H1 (cell line): ENCODE data around the gene GRIP1. TPM values are rescaled to one million over a fixed set of nuclear protein-coding genes. Genes with fewer than 3 reads are reported as not detected.

Source experiments
- CTCF ChIA-PET: fragments of 300-600 bp; sonication (Branson Sonifier 250); formaldehyde crosslinking; loops from one replicate; lab custom pipeline; 2021; ENCODE audit not compliant: partially characterized antibody; lab: Charles Lee
- POLR2A ChIA-PET: fragments of 300-600 bp; sonication (Branson Sonifier 250); formaldehyde crosslinking; loops from one replicate; lab custom pipeline; 2021; ENCODE audit warnings: inconsistent platforms; ENCODE audit not compliant: partially characterized antibody; lab: Charles Lee
- DNase-seq, 2 experiments: peaks; one replicate each; pipeline versions ENCODE4 v3.0.0 to v3.0.0-alpha.2; 2010 to 2022; ENCODE audit warnings: low spot score in 2 of 2, low read depth in 1 of 2, mixed read lengths in 1 of 2
- FAIRE-seq: peaks from 2 replicates; lab custom pipeline; 2011; peaks lifted over from hg19 to GRCh38; lab: Jason Lieb, UNC
- H2AFZ ChIP-seq: 2 replicates; pipeline ENCODE4 v1.8.1; 2012; ENCODE audit warnings: low read length, inconsistent platforms
- H2AK5ac ChIP-seq: 2 replicates; pipeline ENCODE4 v1.6.1; 2013; ENCODE audit warnings: low read depth, low read length
- H2BK120ac ChIP-seq: replicated peaks from 2 replicates; pipeline ENCODE3; 2013; ENCODE audit warnings: low read depth, low read length, inconsistent platforms
- H2BK12ac ChIP-seq: 2 replicates; pipeline ENCODE4 v1.6.1; 2013; ENCODE audit warnings: low read depth, low read length
- H2BK15ac ChIP-seq: 2 replicates; pipeline ENCODE4 v1.6.1; 2013; ENCODE audit warnings: low read length
- H2BK20ac ChIP-seq: 2 replicates; pipeline ENCODE4 v1.6.1; 2013; ENCODE audit warnings: low read length
- H2BK5ac ChIP-seq: 2 replicates; pipeline ENCODE4 v1.6.1; 2013; ENCODE audit warnings: low read depth, low read length
- H3K14ac ChIP-seq: 2 replicates; pipeline ENCODE4 v1.6.1; 2013; ENCODE audit warnings: inconsistent platforms; ENCODE audit not compliant: insufficient read length
- H3K18ac ChIP-seq: 2 replicates; pipeline ENCODE4 v1.6.1; 2013; ENCODE audit warnings: low read length; ENCODE audit errors: extremely low read depth
- H3K23ac ChIP-seq: 2 replicates; pipeline ENCODE4 v1.6.1; 2013; ENCODE audit warnings: inconsistent platforms; ENCODE audit not compliant: insufficient read length
- H3K23me2 ChIP-seq: 2 replicates; pipeline ENCODE4 v1.6.1; 2013; ENCODE audit warnings: low read depth, low read length
- H3K27ac ChIP-seq: 2 replicates; pipeline ENCODE4 v1.6.1; 2011; ENCODE audit warnings: low read depth, low read length, inconsistent platforms
- H3K27me3 ChIP-seq, 4 experiments: replicated peaks in 1 of 4; 1 replicate in 1 of 4; 2 replicates in 3 of 4; pipeline versions ENCODE4 v1.6.1 to v1.8.1; 2011 to 2013; ENCODE audit warnings: low read length in 3 of 4, mild to moderate bottlenecking in 3 of 4, inconsistent platforms in 2 of 4, mixed read lengths in 2 of 4, moderate library complexity in 1 of 4; ENCODE audit not compliant: control insufficient read depth in 3 of 4, insufficient read depth in 3 of 4; ENCODE audit errors: extremely low read depth in 1 of 4
- H3K36me3 ChIP-seq, 4 experiments: 2 replicates each; pipeline versions ENCODE4 v1.6.1 to v1.8.1; 2011 to 2013; ENCODE audit warnings: mild to moderate bottlenecking in 4 of 4, low read length in 3 of 4, moderate library complexity in 2 of 4, control low read depth in 1 of 4, inconsistent platforms in 1 of 4; ENCODE audit not compliant: insufficient read depth in 4 of 4, control insufficient read depth in 2 of 4
- H3K4ac ChIP-seq: replicated peaks from 2 replicates; pipeline ENCODE3; 2013; ENCODE audit warnings: low read length, low read depth, mixed read lengths, inconsistent platforms; ENCODE audit not compliant: insufficient read length
- H3K4me1 ChIP-seq, 4 experiments: replicated peaks in 1 of 4; 1 replicate in 1 of 4; 2 replicates in 3 of 4; pipeline versions ENCODE4 v1.6.1 to v1.8.1; 2011 to 2013; ENCODE audit warnings: low read length in 3 of 4, inconsistent platforms in 2 of 4, mixed read lengths in 1 of 4; ENCODE audit not compliant: insufficient read depth in 4 of 4, control insufficient read depth in 3 of 4
- H3K4me2 ChIP-seq, 2 experiments: 2 replicates each; pipeline versions ENCODE4 v1.6.1 to v1.8.1; 2011 to 2013; ENCODE audit warnings: low read depth in 2 of 2, low read length in 2 of 2, control low read depth in 1 of 2, inconsistent platforms in 1 of 2, mild to moderate bottlenecking in 1 of 2; ENCODE audit not compliant: insufficient read depth in 1 of 2
- H3K4me3 ChIP-seq, 4 experiments: fragments of 200-600, 300-600 bp in 1 of 4; sonication (generic), shearing (Covaris generic), sonication (Bioruptor Twin) in 1 of 4; 2 replicates each; pipeline versions ENCODE4 v1.5.1 to v1.8.1; 2011 to 2016; ENCODE audit warnings: low read length in 4 of 4, low read depth in 3 of 4, control low read depth in 2 of 4, inconsistent platforms in 2 of 4, mild to moderate bottlenecking in 2 of 4, mixed read lengths in 1 of 4, moderate library complexity in 1 of 4; ENCODE audit not compliant: insufficient read depth in 2 of 4; ENCODE audit errors: extremely low read depth in 1 of 4
- H3K56ac ChIP-seq: replicated peaks from 2 replicates; pipeline ENCODE3; 2013; ENCODE audit warnings: low read depth, mild to moderate bottlenecking, mixed read lengths, low read length, inconsistent platforms; ENCODE audit not compliant: insufficient read length
- H3K79me1 ChIP-seq: 2 replicates; pipeline ENCODE4 v1.6.1; 2013; ENCODE audit warnings: low read depth, low read length, control low read depth
- H3K79me2 ChIP-seq, 2 experiments: 2 replicates each; pipeline versions ENCODE4 v1.6.1 to v1.8.1; 2012 to 2013; ENCODE audit warnings: low read length in 2 of 2, mild to moderate bottlenecking in 2 of 2, inconsistent platforms in 1 of 2; ENCODE audit not compliant: insufficient read depth in 2 of 2, control insufficient read depth in 1 of 2
- H3K9ac ChIP-seq, 4 experiments: replicated peaks in 1 of 4; 1 replicate in 1 of 4; 2 replicates in 3 of 4; pipeline versions ENCODE4 v1.6.1 to v1.8.1; 2011 to 2013; ENCODE audit warnings: low read depth in 3 of 4, low read length in 3 of 4, control low read depth in 2 of 4, mild to moderate bottlenecking in 2 of 4, moderate library complexity in 2 of 4, inconsistent platforms in 1 of 4; ENCODE audit errors: extremely low read depth in 1 of 4
- H3K9me3 ChIP-seq, 2 experiments: 2 replicates each; pipeline versions ENCODE4 v1.6.1 to v1.8.1; 2012 to 2013; ENCODE audit warnings: mild to moderate bottlenecking in 2 of 2, moderate library complexity in 2 of 2, control low read depth in 1 of 2, inconsistent platforms in 1 of 2, low read depth in 1 of 2, low read length in 1 of 2, mixed read lengths in 1 of 2; ENCODE audit not compliant: insufficient read depth in 2 of 2
- H4K20me1 ChIP-seq, 2 experiments: replicated peaks in 1 of 2; 2 replicates each; pipeline versions ENCODE3 to v1.8.1; 2011 to 2013; ENCODE audit warnings: inconsistent platforms in 2 of 2, low read length in 2 of 2, mild to moderate bottlenecking in 1 of 2; ENCODE audit not compliant: insufficient read depth in 2 of 2, control insufficient read depth in 1 of 2
- H4K5ac ChIP-seq: 2 replicates; pipeline ENCODE4 v1.6.1; 2013; ENCODE audit warnings: low read length, low read depth, mixed read lengths, inconsistent platforms; ENCODE audit not compliant: insufficient read length
- H4K8ac ChIP-seq: 2 replicates; pipeline ENCODE4 v1.8.0; 2013; ENCODE audit warnings: mild to moderate bottlenecking, moderate library complexity, low read length, inconsistent platforms; ENCODE audit not compliant: insufficient read depth; ENCODE audit errors: extremely low read depth
- H4K91ac ChIP-seq: replicated peaks from 2 replicates; pipeline ENCODE3; 2013; ENCODE audit warnings: low read length, mixed read lengths, inconsistent platforms; ENCODE audit not compliant: insufficient read length
- EZH2 ChIP-seq: fragments of 200-600 bp; sonication (generic); IDR thresholded peaks from 2 replicates; pipeline ENCODE4 v1.7.1; 2012; ENCODE audit warnings: low read depth, mild to moderate bottlenecking, moderate library complexity, low read length, inconsistent platforms; ENCODE audit not compliant: severe bottlenecking
- NANOG ChIP-seq: IDR thresholded peaks from 2 replicates; pipeline ENCODE4 v1.6.1; 2011; ENCODE audit warnings: low read length, low read depth, mild to moderate bottlenecking, inconsistent platforms; ENCODE audit not compliant: insufficient read depth, poor library complexity, severe bottlenecking
- TBP ChIP-seq: IDR thresholded peaks from 2 replicates; pipeline ENCODE4 v1.6.1; 2011; ENCODE audit warnings: low read depth, low read length, improper control_type of control experiment
- WGBS, 2 experiments: shearing (Covaris generic) in 1 of 2; methylation state at CpG; one replicate each; pipeline versions ENCODE4 v1.1.6 to v1.1.7; 2013 to 2015; ENCODE audit warnings: low lambda C conversion rate in 2 of 2, mixed read lengths in 2 of 2, inconsistent platforms in 1 of 2, low coverage in 1 of 2, missing lambda C conversion rate in 1 of 2; ENCODE audit not compliant: insufficient replicate concordance in 2 of 2, insufficient coverage in 1 of 2, insufficient read length in 1 of 2; ENCODE audit errors: extremely low coverage in 1 of 2, missing lambda C conversion rate in 1 of 2; 5-methylcytosine and 5-hydroxymethylcytosine counted together
- polyA plus RNA-seq, 7 experiments: library from polyadenylated mRNA; depleted of rRNA in 3 of 7; stranded (reverse) in 5 of 7; unstranded in 2 of 7; fragments of >200 nt in 5 of 7; fragments of 200-250 nt in 2 of 7; gene quantifications; 1 replicate in 5 of 7; 2 replicates in 1 of 7; 4 replicates in 1 of 7; pipeline versions ENCODE4 v1.2.1 to v1.2.3, GENCODE V29; 2011 to 2013; ENCODE audit warnings: missing spikeins in 2 of 7, mixed read lengths in 2 of 7
- total RNA-seq: library from RNA; stranded (reverse); fragmentation: NEBNext Ultra II Directional; extraction: Animal tissue kit (Norgen Biotek cat#: 25700); gene quantifications from 2 replicates; pipeline ENCODE4 v1.2.1, GENCODE V29; 2021

The GRIP1 gene
- total and polyA plus RNA-seq, 2 of the 8 experiments (the other 6 are each of a cell fraction or from before 2014, with no cell fraction given): 4.5 to 27.3 TPM

GRCh38 chr12:66529934-66530333, 148.9 kb downstream of the GRIP1 start:
- no peak overlapping the region for H2AFZ ChIP-seq
- WGBS, 2 experiments: 96% methylated on average over 1 of the region's 1 CpG; no CpG with 5 or more reads in 1 of the 2 experiments
- H2BK15ac ChIP-seq: no peak overlapping the region

More at GRCh38 chr12:66529934-66530333, 148.9 kb downstream of the GRIP1 start:
- no peaks in the 10 kb centered on the region for H3K36me3 ChIP-seq
- no peaks in the 10 kb centered on the region for H4K20me1 ChIP-seq
- no peak overlapping the region for H2BK20ac ChIP-seq
- no peak overlapping the region for H3K4me2 ChIP-seq
- H3K4me3 ChIP-seq: no peak overlapping the region
- FAIRE-seq (no peak), DNase-seq (no peak)
- H4K91ac ChIP-seq: no peak overlapping the region
- H2BK12ac ChIP-seq: no peak overlapping the region
- H3K27ac ChIP-seq: no peak overlapping the region
- H3K79me1 ChIP-seq: no peaks in the 10 kb centered on the region
- H3K4me1 ChIP-seq: no peaks in the 10 kb centered on the region
- ChIA-PET POLR2A (no interaction called here), CTCF (no interaction called here)
- no peak overlapping the region for H3K23ac ChIP-seq
- no peaks in the 10 kb centered on the region for H3K27me3 ChIP-seq
- H3K9me3 ChIP-seq: peaks cover 0 to 5% of the 10 kb centered on the region in 2 experiments; a peak in 1 of 4 replicates
- H4K8ac ChIP-seq: no peak overlapping the region
- H3K4ac ChIP-seq: no peak overlapping the region
- no peak overlapping the region for H2AK5ac ChIP-seq
- no peak for TF ChIP-seq EZH2
- TF ChIP-seq TBP: no peak
- no peak for TF ChIP-seq NANOG
- no peak overlapping the region for H3K14ac ChIP-seq
- no peak overlapping the region for H2BK5ac ChIP-seq
- no peaks in the 10 kb centered on the region; the same call in 1 of the 2 replicates for H3K23me2 ChIP-seq
- H3K79me2 ChIP-seq: no peaks in the 10 kb centered on the region
- H4K5ac ChIP-seq: no peak overlapping the region
- no peak overlapping the region for H3K56ac ChIP-seq
- no peak overlapping the region for H3K18ac ChIP-seq
- no peak overlapping the region for H3K9ac ChIP-seq
- no peak overlapping the region for H2BK120ac ChIP-seq
